VCaP (cell line): ENCODE data around the gene HMHB1.

ENCODE experiments used
- H3K27ac ChIP-seq: fragments of 450-650 bp; 2 replicates; pipeline ENCODE4 v1.5.1; 2017
- CTCF ChIP-seq: fragments of 450-650 bp; conservative IDR thresholded peaks from 2 replicates; pipeline ENCODE4 v1.5.1; 2017; ENCODE audit warnings: mild to moderate bottlenecking, moderate library complexity

The HMHB1 gene

GRCh38 chr5:143828710-143829109 lies 16.7 kb downstream of the HMHB1 start:
- TF ChIP-seq CTCF: no peak

GRCh38 chr5:143833177-143833576 lies 21.2 kb downstream of the HMHB1 start:
- H3K27ac ChIP-seq: no peak overlapping the region
- no peak for TF ChIP-seq CTCF

More at GRCh38 chr5:143828710-143829109, 16.7 kb downstream of the HMHB1 start:
- no peak overlapping the region for H3K27ac ChIP-seq

GRCh38 chr5:143835251-143835650 lies 23.3 kb downstream of the HMHB1 start:
- no peak for TF ChIP-seq CTCF
- H3K27ac ChIP-seq: no peak overlapping the region

- H3K27ac ChIP-seq: no peak overlapping the region
- no peak for TF ChIP-seq CTCF
Observed at GRCh38 chr5:143836161-143836725, 24.3 kb downstream of the HMHB1 start.

- no peak for TF ChIP-seq CTCF
- H3K27ac ChIP-seq: no peak overlapping the region
Observed at GRCh38 chr5:143837306-143837848, 25.4 kb downstream of the HMHB1 start.

- no peak for TF ChIP-seq CTCF
- H3K27ac ChIP-seq: no peak overlapping the region
Observed at GRCh38 chr5:143841446-143841845, 29.5 kb downstream of the HMHB1 start.

GRCh38 chr5:143842920-143843319 lies 31.0 kb downstream of the HMHB1 start:
- H3K27ac ChIP-seq: no peak overlapping the region
- no peak for TF ChIP-seq CTCF
